Ishikawa (cell line): ENCODE measurements around the gene PRR27.

Source experiments
- CEBPB ChIP-seq: IDR thresholded peaks from 2 replicates; pipeline ENCODE4 v1.6.1; 2012
- CREB1 ChIP-seq: IDR thresholded peaks from 2 replicates; pipeline ENCODE4 v1.6.1; 2012; ENCODE audit warnings: low read depth
- EGR1 ChIP-seq: IDR thresholded peaks from 2 replicates; pipeline ENCODE4 v1.6.1; 2012
- EP300 ChIP-seq: IDR thresholded peaks from 2 replicates; pipeline ENCODE4 v1.6.1; 2012; ENCODE audit warnings: borderline replicate concordance
- FOXM1 ChIP-seq: IDR thresholded peaks from 2 replicates; pipeline ENCODE4 v1.6.1; 2012; ENCODE audit warnings: low read depth, borderline replicate concordance
- NFIC ChIP-seq: IDR thresholded peaks from 2 replicates; pipeline ENCODE4 v1.6.1; 2012
- RAD21 ChIP-seq: IDR thresholded peaks from 2 replicates; pipeline ENCODE4 v1.6.1; 2012; ENCODE audit warnings: low read depth
- REST ChIP-seq: IDR thresholded peaks from 2 replicates; pipeline ENCODE4 v1.6.1; 2012; ENCODE audit warnings: low read depth, mild to moderate bottlenecking
- TAF1 ChIP-seq: IDR thresholded peaks from 2 replicates; pipeline ENCODE4 v1.6.1; 2012; ENCODE audit warnings: low read depth, mild to moderate bottlenecking
- TCF12 ChIP-seq: IDR thresholded peaks from 2 replicates; pipeline ENCODE4 v1.6.1; 2012; ENCODE audit warnings: low read depth
- TEAD4 ChIP-seq: IDR thresholded peaks from 2 replicates; pipeline ENCODE4 v1.6.1; 2012
- USF1 ChIP-seq: IDR thresholded peaks from 2 replicates; pipeline ENCODE4 v1.6.1; 2012
- YY1 ChIP-seq: IDR thresholded peaks from 2 replicates; pipeline ENCODE4 v1.6.1; 2012; ENCODE audit warnings: low read depth
- ZBTB7A ChIP-seq: IDR thresholded peaks from 2 replicates; pipeline ENCODE4 v1.6.1; 2012; ENCODE audit warnings: low read depth
- TF ChIP-seq, protein P1 (sequence below): IDR thresholded peaks from 2 replicates; pipeline ENCODE4 v1.6.1; 2012

PRR27 gene

DNA sequence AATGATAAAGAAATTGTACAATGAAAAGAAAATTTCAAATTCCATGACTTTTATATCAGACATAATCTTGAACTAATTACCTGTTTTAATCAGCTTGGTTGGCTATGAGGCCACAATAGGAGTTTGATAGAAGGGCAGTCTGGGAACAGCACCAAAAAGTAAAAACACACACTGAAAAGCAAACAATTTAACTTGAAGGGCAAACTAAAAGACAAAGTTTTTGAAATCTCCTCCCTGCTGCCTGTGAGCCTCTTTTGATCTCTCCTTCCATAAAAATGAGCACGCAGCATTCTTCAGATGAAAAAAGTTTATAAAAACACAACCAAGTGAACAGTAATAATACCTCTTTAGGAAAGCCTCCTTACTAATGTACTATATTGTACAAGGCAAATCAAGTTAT lies 49.6 kb downstream of the PRR27 start:
- TF ChIP-seq EP300 (no peak), NFIC (no peak), FOXM1 (no peak), REST (no peak), CREB1 (no peak), USF1 (no peak), TEAD4 (no peak), TAF1 (no peak), EGR1 (no peak), ZBTB7A (no peak), YY1 (no peak), TCF12 (no peak), RAD21 (no peak), CEBPB (no peak)
- TF ChIP-seq, protein P1, sequence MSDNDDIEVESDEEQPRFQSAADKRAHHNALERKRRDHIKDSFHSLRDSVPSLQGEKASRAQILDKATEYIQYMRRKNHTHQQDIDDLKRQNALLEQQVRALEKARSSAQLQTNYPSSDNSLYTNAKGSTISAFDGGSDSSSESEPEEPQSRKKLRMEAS: no peak
